Activated CD4-positive, alpha-beta T cell treated with anti-CD3 and anti-CD28 coated beads, Interleukin-2, amount 10 ng/mL, durations not matched to agents 7 days and 5 days (primary cell): ENCODE data around the gene CNN2. TPM values are rescaled to one million over a fixed set of nuclear protein-coding genes. Genes with fewer than 3 reads are reported as not detected.
"Not testable (repeated sequence)": the region's sequence is repeated elsewhere in the genome, so short reads cannot be mapped to it uniquely, and the experiment has no call there.

Experiments used
- CTCF ChIA-PET: fragments of 350-600 bp; sonication (Branson Sonifier 250); formaldehyde crosslinking; loops from one replicate; lab custom pipeline; 2021; ENCODE audit warnings: antibody characterized with exemption; lab: Charles Lee
- POLR2A ChIA-PET: fragments of 350-600 bp; sonication (Branson Sonifier 250); formaldehyde crosslinking; loops from one replicate; lab custom pipeline; 2021; ENCODE audit warnings: antibody characterized with exemption; lab: Charles Lee
- DNase-seq: peaks from one replicate; pipeline ENCODE4 v3.0.0-alpha.2; 2020
- H3K27ac Mint-ChIP-seq: one replicate; pipeline ENCODE4 v1.8.0; 2021; ENCODE audit warnings: mild to moderate bottlenecking, moderate library complexity, mixed read lengths
- H3K27me3 Mint-ChIP-seq: one replicate; pipeline ENCODE4 v1.8.0; 2021; ENCODE audit warnings: mixed read lengths
- H3K36me3 Mint-ChIP-seq: one replicate; pipeline ENCODE4 v1.8.0; 2021; ENCODE audit warnings: low read depth, mixed read lengths
- H3K4me1 Mint-ChIP-seq: one replicate; pipeline ENCODE4 v1.8.0; 2021; ENCODE audit warnings: mixed read lengths
- H3K4me3 Mint-ChIP-seq: one replicate; pipeline ENCODE4 v1.8.0; 2021; ENCODE audit warnings: mild to moderate bottlenecking, moderate library complexity, mixed read lengths
- H3K9me3 Mint-ChIP-seq: one replicate; pipeline ENCODE4 v1.8.0; 2021; ENCODE audit warnings: mixed read lengths
- total RNA-seq, 2 experiments: library from RNA; stranded (reverse); gene quantifications; one replicate each; pipeline ENCODE4 v1.2.3, GENCODE V29; 2021

The CNN2 gene
- total RNA-seq, 2 experiments from 2014 or later = 558 to 580 TPM

GRCh38 chr19:1017115-1017905, 9.1 kb upstream of the CNN2 start:
- DNase-seq = no peak
- Mint-ChIP-seq H3K36me3 (peaks cover 4% of the 10 kb centered on the region), H3K27ac (peak overlapping the region; percentile 57), H3K27me3 (no peaks in the 10 kb centered on the region), H3K4me3 (no peak overlapping the region), H3K4me1 (peaks cover 33% of the 10 kb centered on the region), H3K9me3 (no peaks in the 10 kb centered on the region)
- ChIA-PET POLR2A (no interaction called here), CTCF (interaction anchor here (0.6 to 1.3 kb wide), 2 partner anchors 50 to 60 kb away, joined by 3 to 4 read pairs; no protein-coding TSS in a partner anchor)

GRCh38 chr19:1017906-1018305, 8.5 kb upstream of the CNN2 start:
- Mint-ChIP-seq H3K36me3 (peaks cover 4% of the 10 kb centered on the region), H3K9me3 (no peaks in the 10 kb centered on the region), H3K4me1 (peaks cover 33% of the 10 kb centered on the region), H3K27me3 (no peaks in the 10 kb centered on the region), H3K4me3 (no peak overlapping the region), H3K27ac (no peak overlapping the region)
- POLR2A ChIA-PET = no interaction called here
- no peak for DNase-seq
- CTCF ChIA-PET = no interaction called here

DNA sequence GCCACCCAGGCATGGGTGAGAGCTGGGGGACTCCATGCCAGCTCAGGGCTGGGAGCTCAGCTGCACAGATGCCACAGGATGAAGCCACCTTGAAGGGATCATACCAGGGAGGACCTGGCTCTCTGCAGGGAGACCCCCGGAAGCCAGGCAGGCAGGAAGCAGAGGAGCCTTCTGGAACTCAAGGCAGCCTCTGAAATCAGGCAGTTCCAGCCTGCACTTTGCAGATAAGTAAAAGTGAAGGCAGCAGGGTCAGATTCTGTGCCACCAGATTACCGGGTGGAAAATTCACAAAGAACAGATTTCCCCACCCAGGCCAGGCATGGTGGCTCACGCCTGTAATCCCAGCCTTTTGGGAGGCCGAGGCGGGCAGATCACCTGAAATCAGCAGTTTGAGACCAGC, 8.0 kb upstream of the CNN2 start:
- Mint-ChIP-seq H3K36me3 (peaks cover 4% of the 10 kb centered on the region), H3K4me1 (peaks cover 33% of the 10 kb centered on the region), H3K27me3 (no peaks in the 10 kb centered on the region), H3K27ac (peak overlapping the region; percentile 72), H3K4me3 (peak overlapping the region; percentile 96), H3K9me3 (no peaks in the 10 kb centered on the region)
- ChIA-PET POLR2A (no interaction called here), CTCF (interaction anchor here (1.9 kb wide), 1 partner anchor 46 kb away, joined by 4 read pairs; no protein-coding TSS in a partner anchor)
- DNase-seq = no peak

GRCh38 chr19:1018932-1019615, 7.3 kb upstream of the CNN2 start:
- no peak for DNase-seq
- H3K27me3 Mint-ChIP-seq = no peaks in the 10 kb centered on the region
- peak overlapping the region; percentile 96 for H3K4me3 Mint-ChIP-seq
- H3K9me3 Mint-ChIP-seq = no peaks in the 10 kb centered on the region
- peaks cover 35% of the 10 kb centered on the region for H3K4me1 Mint-ChIP-seq
- ChIA-PET CTCF (interaction anchor here (0.6 to 1.9 kb wide), 4 partner anchors 46 to 1122 kb away, joined by 3 to 4 read pairs (median 4); no protein-coding TSS in a partner anchor), POLR2A (no interaction called here)
- peak overlapping the region; percentile 72 for H3K27ac Mint-ChIP-seq
- H3K36me3 Mint-ChIP-seq = peaks cover 4% of the 10 kb centered on the region

- Mint-ChIP-seq H3K4me3 (peak overlapping the region; percentile 96), H3K4me1 (peaks cover 35% of the 10 kb centered on the region), H3K27ac (peak overlapping the region; percentile 91), H3K36me3 (peaks cover 4% of the 10 kb centered on the region), H3K9me3 (no peaks in the 10 kb centered on the region), H3K27me3 (no peaks in the 10 kb centered on the region)
- POLR2A ChIA-PET = interaction anchor here (1.1 kb wide), 1 partner anchor 11 kb away, joined by 3 read pairs; no protein-coding TSS in a partner anchor
- CTCF ChIA-PET = interaction anchor here (0.6 to 1.9 kb wide), 3 partner anchors 45 to 225 kb away, joined by 3 to 4 read pairs (median 4); no protein-coding TSS in a partner anchor
- DNase-seq = no peak
Observed at GRCh38 chr19:1019616-1019961, 6.8 kb upstream of the CNN2 start.

DNA sequence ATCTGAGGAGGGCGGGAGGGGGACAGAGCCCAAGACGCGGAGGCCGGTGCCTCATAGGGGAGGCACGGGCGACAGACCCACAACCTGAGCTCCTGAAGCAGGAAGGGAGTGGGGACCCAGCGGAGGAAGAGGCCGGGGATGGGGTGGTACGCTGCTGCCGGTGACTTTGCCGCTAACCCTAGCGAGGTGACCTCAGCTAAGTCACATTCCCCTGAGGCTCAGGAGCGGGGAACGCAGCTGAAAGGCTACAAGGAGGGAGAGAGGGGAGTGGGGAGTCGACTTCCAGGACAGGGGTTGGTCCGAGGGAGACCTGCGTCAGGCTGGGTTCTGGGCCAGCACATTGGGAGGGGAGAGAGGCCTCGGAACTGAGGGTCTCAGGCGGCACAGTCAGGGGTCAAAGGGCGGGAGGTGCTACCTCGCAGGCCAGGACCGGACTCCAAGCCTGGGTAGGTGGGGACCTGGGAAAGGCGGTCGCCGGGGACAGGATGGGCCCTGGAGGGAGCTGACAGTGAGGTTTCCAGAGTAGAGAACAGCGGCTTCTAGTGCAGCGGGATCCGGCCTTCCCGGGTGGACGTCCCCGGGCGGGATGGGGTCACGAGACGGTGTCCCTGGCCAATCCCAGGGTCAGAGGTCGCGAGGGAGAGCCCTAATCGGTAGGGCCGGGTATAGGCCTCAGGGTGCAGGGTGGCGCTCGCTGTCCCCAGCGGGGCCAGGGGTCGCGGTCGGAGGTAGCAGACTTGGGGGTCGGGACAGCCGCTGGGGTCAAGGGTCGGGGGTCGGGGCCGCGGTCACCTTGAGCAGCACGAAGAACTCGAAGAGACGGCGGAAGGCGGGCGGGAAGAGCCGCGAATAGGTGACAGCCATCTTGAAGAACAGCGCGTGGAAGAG, 6.2 kb upstream of the CNN2 start:
- Mint-ChIP-seq H3K27me3 (no peaks in the 10 kb centered on the region), H3K27ac (peak overlapping the region; percentile 91), H3K4me1 (peaks cover 35% of the 10 kb centered on the region), H3K4me3 (peak overlapping the region; percentile 96), H3K36me3 (peaks cover 4% of the 10 kb centered on the region), H3K9me3 (no peaks in the 10 kb centered on the region)
- peak; percentile 47 for DNase-seq
- ChIA-PET CTCF (interaction anchor here (0.6 to 1.9 kb wide), 3 partner anchors 45 to 224 kb away, joined by 3 to 4 read pairs (median 4); no protein-coding TSS in a partner anchor), POLR2A (interaction anchor here (1.1 kb wide), 2 partner anchors 10 to 55 kb away, joined by 3 to 4 read pairs; no protein-coding TSS in a partner anchor)

GRCh38 chr19:1020868-1021425, 5.5 kb upstream of the CNN2 start, which contains the start of gene TMEM259:
Gene TMEM259 (minus strand): TSS chr19:1021123. CDS start chr19:1020996, 127 bp downstream.
- H3K4me3 Mint-ChIP-seq = peak within 1 kb of the TSS; percentile 96
- CTCF ChIA-PET = interaction anchor here (0.7 to 1.5 kb wide), 7 partner anchors 10 to 224 kb away, joined by 3 to 5 read pairs (median 4); partner anchors contain the start of gene ARHGAP45
- H3K9me3 Mint-ChIP-seq = no peaks in the 10 kb centered on the region
- peaks cover 4% of the 10 kb centered on the region for H3K36me3 Mint-ChIP-seq
- peak within 1 kb of the TSS; percentile 96 for H3K27ac Mint-ChIP-seq
- DNase-seq = peak; percentile 98
- no peaks in the 10 kb centered on the region for H3K27me3 Mint-ChIP-seq
- peaks cover 37% of the 10 kb centered on the region for H3K4me1 Mint-ChIP-seq
- POLR2A ChIA-PET = interaction anchor here (1.1 kb wide), 3 partner anchors 10 to 54 kb away, joined by 3 to 4 read pairs (median 3); partner anchors contain the start of gene ABCA7

- H3K9me3 Mint-ChIP-seq, H3K4me3 Mint-ChIP-seq, POLR2A ChIA-PET, H3K36me3 Mint-ChIP-seq, H3K27me3 Mint-ChIP-seq, CTCF ChIA-PET, DNase-seq: not testable (repeated sequence)
- Mint-ChIP-seq H3K4me1 (peaks cover 17% of the 10 kb centered on the region), H3K27ac (peak overlapping the region; percentile 31)
Observed at GRCh38 chr19:1023883-1024188, 2.6 kb upstream of the CNN2 start.

DNA sequence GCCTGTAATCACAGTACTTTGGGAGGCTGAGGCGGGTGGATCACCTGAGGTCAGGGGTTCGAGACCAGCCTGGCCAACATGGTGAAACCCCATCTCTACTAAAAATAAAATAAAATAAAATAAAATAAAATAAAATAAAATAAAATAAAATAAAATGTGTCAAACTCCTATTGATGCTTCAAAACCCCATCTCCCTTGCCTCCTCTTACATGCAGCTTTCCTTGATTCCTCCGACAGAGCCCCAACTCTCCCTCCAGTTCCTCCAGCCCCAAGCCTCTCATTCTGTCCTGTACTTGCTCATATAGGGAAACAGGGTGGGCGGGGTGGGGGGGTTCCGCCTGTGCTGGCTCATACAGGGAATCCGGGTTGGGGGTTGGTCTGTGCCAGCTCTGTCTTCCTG, 1.3 kb upstream of the CNN2 start:
- not testable (repeated sequence) for H3K27me3 Mint-ChIP-seq

GRCh38 chr19:1026783-1027649, 608 bp downstream of the CNN2 start:
- Mint-ChIP-seq H3K36me3 (peaks cover 22% of the 10 kb centered on the region), H3K9me3 (no peaks in the 10 kb centered on the region), H3K4me1 (peaks cover 21% of the 10 kb centered on the region), H3K27ac (peak overlapping the region; percentile 93), H3K27me3 (no peaks in the 10 kb centered on the region), H3K4me3 (peak overlapping the region; percentile 98)
- POLR2A ChIA-PET = interaction anchor here (0.7 kb wide), 1 partner anchor 242 kb away, joined by 3 read pairs; the partner anchor contains the start of gene CIRBP
- DNase-seq = peak; percentile 47
- CTCF ChIA-PET = interaction anchor here (0.6 to 2.7 kb wide), 11 partner anchors 10 to 427 kb away, joined by 3 to 15 read pairs (median 3); no protein-coding TSS in a partner anchor

More for the DNA sequence above, 1.3 kb upstream of the CNN2 start:
- DNase-seq, H3K4me3 Mint-ChIP-seq, H3K9me3 Mint-ChIP-seq, H3K27ac Mint-ChIP-seq, POLR2A ChIA-PET: not testable (repeated sequence)
- CTCF ChIA-PET = interaction anchor here (0.6 to 2.7 kb wide), 3 partner anchors 12 to 31 kb away, joined by 3 to 15 read pairs (median 4); partner anchors contain the start of gene ABCA7
- Mint-ChIP-seq H3K4me1 (peaks cover 20% of the 10 kb centered on the region), H3K36me3 (peaks cover 15% of the 10 kb centered on the region)

GRCh38 chr19:1027650-1028061, 1.2 kb downstream of the CNN2 start:
- H3K4me1 Mint-ChIP-seq = peaks cover 27% of the 10 kb centered on the region
- peaks cover 29% of the 10 kb centered on the region for H3K36me3 Mint-ChIP-seq
- H3K4me3 Mint-ChIP-seq = peak overlapping the region; percentile 98
- CTCF ChIA-PET = interaction anchor here (0.6 to 2.7 kb wide), 10 partner anchors 9 to 426 kb away, joined by 3 to 15 read pairs (median 4); no protein-coding TSS in a partner anchor
- no peaks in the 10 kb centered on the region for H3K27me3 Mint-ChIP-seq
- no peak for DNase-seq
- H3K9me3 Mint-ChIP-seq = no peaks in the 10 kb centered on the region
- POLR2A ChIA-PET = no interaction called here
- peak overlapping the region; percentile 93 for H3K27ac Mint-ChIP-seq
